ENCODE data around the gene IQCH. TPM values are rescaled to one million over a fixed set of nuclear protein-coding genes. Genes with fewer than 3 reads are reported as not detected.
"Not testable (repeated sequence)": the region's sequence is repeated elsewhere in the genome, so short reads cannot be mapped to it uniquely, and the experiment has no call there.

The IQCH gene
- total and polyA plus RNA-seq, 2 experiments from 2014 or later = 1.7 to 4.6 TPM

GRCh38 chr15:67361100-67361499, 106.5 kb downstream of the IQCH start (continued):
- TF ChIP-seq, protein P1, sequence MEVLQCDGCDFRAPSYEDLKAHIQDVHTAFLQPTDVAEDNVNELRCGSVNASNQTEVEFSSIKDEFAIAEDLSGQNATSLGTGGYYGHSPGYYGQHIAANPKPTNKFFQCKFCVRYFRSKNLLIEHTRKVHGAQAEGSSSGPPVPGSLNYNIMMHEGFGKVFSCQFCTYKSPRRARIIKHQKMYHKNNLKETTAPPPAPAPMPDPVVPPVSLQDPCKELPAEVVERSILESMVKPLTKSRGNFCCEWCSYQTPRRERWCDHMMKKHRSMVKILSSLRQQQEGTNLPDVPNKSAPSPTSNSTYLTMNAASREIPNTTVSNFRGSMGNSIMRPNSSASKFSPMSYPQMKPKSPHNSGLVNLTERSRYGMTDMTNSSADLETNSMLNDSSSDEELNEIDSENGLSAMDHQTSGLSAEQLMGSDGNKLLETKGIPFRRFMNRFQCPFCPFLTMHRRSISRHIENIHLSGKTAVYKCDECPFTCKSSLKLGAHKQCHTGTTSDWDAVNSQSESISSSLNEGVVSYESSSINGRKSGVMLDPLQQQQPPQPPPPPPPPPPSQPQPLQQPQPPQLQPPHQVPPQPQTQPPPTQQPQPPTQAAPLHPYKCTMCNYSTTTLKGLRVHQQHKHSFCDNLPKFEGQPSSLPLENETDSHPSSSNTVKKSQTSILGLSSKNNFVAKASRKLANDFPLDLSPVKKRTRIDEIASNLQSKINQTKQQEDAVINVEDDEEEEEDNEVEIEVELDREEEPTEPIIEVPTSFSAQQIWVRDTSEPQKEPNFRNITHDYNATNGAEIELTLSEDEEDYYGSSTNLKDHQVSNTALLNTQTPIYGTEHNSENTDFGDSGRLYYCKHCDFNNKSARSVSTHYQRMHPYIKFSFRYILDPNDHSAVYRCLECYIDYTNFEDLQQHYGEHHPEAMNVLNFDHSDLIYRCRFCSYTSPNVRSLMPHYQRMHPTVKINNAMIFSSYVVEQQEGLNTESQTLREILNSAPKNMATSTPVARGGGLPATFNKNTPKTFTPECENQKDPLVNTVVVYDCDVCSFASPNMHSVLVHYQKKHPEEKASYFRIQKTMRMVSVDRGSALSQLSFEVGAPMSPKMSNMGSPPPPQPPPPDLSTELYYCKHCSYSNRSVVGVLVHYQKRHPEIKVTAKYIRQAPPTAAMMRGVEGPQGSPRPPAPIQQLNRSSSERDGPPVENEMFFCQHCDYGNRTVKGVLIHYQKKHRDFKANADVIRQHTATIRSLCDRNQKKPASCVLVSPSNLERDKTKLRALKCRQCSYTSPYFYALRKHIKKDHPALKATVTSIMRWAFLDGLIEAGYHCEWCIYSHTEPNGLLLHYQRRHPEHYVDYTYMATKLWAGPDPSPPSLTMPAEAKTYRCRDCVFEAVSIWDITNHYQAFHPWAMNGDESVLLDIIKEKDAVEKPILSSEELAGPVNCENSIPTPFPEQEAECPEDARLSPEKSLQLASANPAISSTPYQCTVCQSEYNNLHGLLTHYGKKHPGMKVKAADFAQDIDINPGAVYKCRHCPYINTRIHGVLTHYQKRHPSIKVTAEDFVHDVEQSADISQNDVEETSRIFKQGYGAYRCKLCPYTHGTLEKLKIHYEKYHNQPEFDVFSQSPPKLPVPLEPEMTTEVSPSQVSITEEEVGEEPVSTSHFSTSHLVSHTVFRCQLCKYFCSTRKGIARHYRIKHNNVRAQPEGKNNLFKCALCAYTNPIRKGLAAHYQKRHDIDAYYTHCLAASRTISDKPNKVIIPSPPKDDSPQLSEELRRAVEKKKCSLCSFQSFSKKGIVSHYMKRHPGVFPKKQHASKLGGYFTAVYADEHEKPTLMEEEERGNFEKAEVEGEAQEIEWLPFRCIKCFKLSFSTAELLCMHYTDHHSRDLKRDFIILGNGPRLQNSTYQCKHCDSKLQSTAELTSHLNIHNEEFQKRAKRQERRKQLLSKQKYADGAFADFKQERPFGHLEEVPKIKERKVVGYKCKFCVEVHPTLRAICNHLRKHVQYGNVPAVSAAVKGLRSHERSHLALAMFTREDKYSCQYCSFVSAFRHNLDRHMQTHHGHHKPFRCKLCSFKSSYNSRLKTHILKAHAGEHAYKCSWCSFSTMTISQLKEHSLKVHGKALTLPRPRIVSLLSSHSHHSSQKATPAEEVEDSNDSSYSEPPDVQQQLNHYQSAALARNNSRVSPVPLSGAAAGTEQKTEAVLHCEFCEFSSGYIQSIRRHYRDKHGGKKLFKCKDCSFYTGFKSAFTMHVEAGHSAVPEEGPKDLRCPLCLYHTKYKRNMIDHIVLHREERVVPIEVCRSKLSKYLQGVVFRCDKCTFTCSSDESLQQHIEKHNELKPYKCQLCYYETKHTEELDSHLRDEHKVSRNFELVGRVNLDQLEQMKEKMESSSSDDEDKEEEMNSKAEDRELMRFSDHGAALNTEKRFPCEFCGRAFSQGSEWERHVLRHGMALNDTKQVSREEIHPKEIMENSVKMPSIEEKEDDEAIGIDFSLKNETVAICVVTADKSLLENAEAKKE (CRISPR knock-in tag; IDR thresholded peaks at IDR 0.05) = no peak
- no peak for TF ChIP-seq JUNB (IDR thresholded peaks at IDR 0.05; ENCODE audit: unreplicated experiment)
- no peak for TF ChIP-seq EZH2phosphoT487 (IDR thresholded peaks at IDR 0.05; ENCODE audit: unreplicated experiment)
- no peak for TF ChIP-seq STAT1 (IDR thresholded peaks at IDR 0.05; ENCODE audit: unreplicated experiment)
- TF ChIP-seq POLR2AphosphoS5 (IDR thresholded peaks at IDR 0.05; ENCODE audit: low read depth) = no peak
- TF ChIP-seq CREB1 (CRISPR knock-in tag; IDR thresholded peaks at IDR 0.05; ENCODE audit: low read depth) = no peak
- TF ChIP-seq NANOG (IDR thresholded peaks at IDR 0.05; ENCODE audit: borderline replicate concordance) = no peak
- TF ChIP-seq, protein P2, sequence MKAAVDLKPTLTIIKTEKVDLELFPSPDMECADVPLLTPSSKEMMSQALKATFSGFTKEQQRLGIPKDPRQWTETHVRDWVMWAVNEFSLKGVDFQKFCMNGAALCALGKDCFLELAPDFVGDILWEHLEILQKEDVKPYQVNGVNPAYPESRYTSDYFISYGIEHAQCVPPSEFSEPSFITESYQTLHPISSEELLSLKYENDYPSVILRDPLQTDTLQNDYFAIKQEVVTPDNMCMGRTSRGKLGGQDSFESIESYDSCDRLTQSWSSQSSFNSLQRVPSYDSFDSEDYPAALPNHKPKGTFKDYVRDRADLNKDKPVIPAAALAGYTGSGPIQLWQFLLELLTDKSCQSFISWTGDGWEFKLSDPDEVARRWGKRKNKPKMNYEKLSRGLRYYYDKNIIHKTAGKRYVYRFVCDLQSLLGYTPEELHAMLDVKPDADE (IDR thresholded peaks at IDR 0.05) = no peak

GRCh38 chr15:67363712-67364111, 109.1 kb downstream of the IQCH start:
- not testable (repeated sequence) for H3K36me3 ChIP-seq (ENCODE audit: insufficient read depth); ATAC-seq; H3K4me3 ChIP-seq; DNase-seq (ENCODE audit: low spot score); H3K27me3 ChIP-seq (ENCODE audit: insufficient read depth); H3K4me1 ChIP-seq (ENCODE audit: insufficient read depth); H3K27ac Mint-ChIP-seq; H3F3A ChIP-seq (replicated peaks; ENCODE audit: low read depth); H3K79me2 ChIP-seq (replicated peaks; ENCODE audit: insufficient read depth); H2AFZ ChIP-seq; H3K4me2 ChIP-seq; H3K27ac ChIP-seq (ENCODE audit: low read depth); H3K9me3 Mint-ChIP-seq; H3K9me2 ChIP-seq (ENCODE audit: insufficient read depth); H3K4me3 Mint-ChIP-seq; H4K20me1 ChIP-seq (replicated peaks; ENCODE audit: insufficient read depth); H3K27me3 Mint-ChIP-seq (ENCODE audit: insufficient read depth, low read depth, poor library complexity); H3K36me3 Mint-ChIP-seq (ENCODE audit: low read depth)
- H3K4me1 Mint-ChIP-seq = peaks cover 12% of the 10 kb centered on the region; the same call in 2 of the 3 replicates
